ENCODE data around the gene GCC1. TPM values are rescaled to one million over a fixed set of nuclear protein-coding genes. Genes with fewer than 3 reads are reported as not detected.

GCC1 gene
- total and polyA plus RNA-seq, 4 donors: 5.5 to 13.6 (median 10.2) TPM

DNA sequence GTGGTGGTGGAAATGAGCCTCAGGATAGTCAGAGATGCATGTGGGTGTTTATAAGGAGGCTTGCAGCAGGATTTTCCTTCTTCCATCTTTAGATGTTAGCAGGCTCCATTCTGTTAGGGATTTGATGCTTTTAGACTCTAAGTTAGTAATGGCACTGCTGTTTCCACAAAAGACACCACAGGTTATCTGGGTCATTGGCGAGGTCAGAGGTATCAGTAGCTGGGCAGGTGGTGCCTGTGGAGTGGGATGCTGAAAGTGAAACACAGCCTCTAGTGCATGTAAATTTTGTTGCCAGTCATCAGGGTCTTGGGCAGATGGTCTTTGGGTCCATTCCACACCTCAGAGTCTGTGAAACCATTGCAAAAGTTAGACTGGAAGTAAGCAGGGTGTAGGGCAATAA lies 33.4 kb upstream of the GCC1 start:
- H3K4me1 ChIP-seq (ENCODE audit: control insufficient read depth in 1 of 2, insufficient read depth in 2 of 2, low read length in 2 of 2): no peaks in the 10 kb centered on the region
- H3K9me3 ChIP-seq (ENCODE audit: control insufficient read depth, low read length): no peaks in the 10 kb centered on the region
- H3K36me3 ChIP-seq (ENCODE audit: control insufficient read depth in 1 of 2, insufficient read depth in 2 of 2, low read length in 1 of 2): no peaks in the 10 kb centered on the region
- intact Hi-C loops (cut with DNase I): no loop called here
- H3K4me3 ChIP-seq (ENCODE audit: low read length in 2 of 2): no peak overlapping the region
- H3K27ac ChIP-seq (ENCODE audit: low read depth in 1 of 2, low read length in 2 of 2): no peak overlapping the region
- peaks cover 0 to 3% of the 10 kb centered on the region in 2 donors for H3K27me3 ChIP-seq (ENCODE audit: control insufficient read depth in 1 of 2, insufficient read depth in 2 of 2, low read length in 1 of 2)
- WGBS, 2 donors: 67 to 70% methylated on average over 1 of the region's 1 CpG
- DNase-seq (no peak), ATAC-seq (ENCODE audit: low FRiP score) (no peak)

- Histone ChIP-seq H3K4me3 (ENCODE audit: low read length in 2 of 2) (no peak within 1 kb of the TSS), H3K4me1 (ENCODE audit: control insufficient read depth in 1 of 2, insufficient read depth in 2 of 2, low read length in 2 of 2) (no peaks in the 10 kb centered on the region), H3K9me3 (ENCODE audit: control insufficient read depth, low read length) (no peaks in the 10 kb centered on the region), H3K27me3 (ENCODE audit: control insufficient read depth in 1 of 2, insufficient read depth in 2 of 2, low read length in 1 of 2) (peaks cover 0 to 3% of the 10 kb centered on the region in 2 donors), H3K36me3 (ENCODE audit: control insufficient read depth in 1 of 2, insufficient read depth in 2 of 2, low read length in 1 of 2) (no peaks in the 10 kb centered on the region), H3K27ac (ENCODE audit: low read depth in 1 of 2, low read length in 2 of 2) (no peak within 1 kb of the TSS)
- intact Hi-C loops (cut with DNase I): no loop called here
- DNase-seq (no peak), ATAC-seq (ENCODE audit: low FRiP score) (no peak)
- 50 to 52% methylated on average over 2 of the region's 2 CpGs for WGBS, 2 donors
These were observed 32.6 kb upstream of the GCC1 start, which contains the start of gene PAX4 for GRCh38 chr7:127618042-127618441. PAX4 (minus strand) TSS chr7:127618142; CDS start chr7:127615928, 2,214 bp downstream.

GRCh38 chr7:127616724-127617123 lies 31.3 kb upstream of the GCC1 start:
- ATAC-seq (ENCODE audit: low FRiP score) (no peak), DNase-seq (no peak)
- intact Hi-C loops (cut with DNase I): no loop called here
- peaks cover 0 to 3% of the 10 kb centered on the region in 2 donors for H3K27me3 ChIP-seq (ENCODE audit: control insufficient read depth in 1 of 2, insufficient read depth in 2 of 2, low read length in 1 of 2)
- 87 to 89% methylated on average over 5 of the region's 5 CpGs for WGBS, 2 donors
- H3K36me3 ChIP-seq (ENCODE audit: control insufficient read depth in 1 of 2, insufficient read depth in 2 of 2, low read length in 1 of 2): no peaks in the 10 kb centered on the region
- H3K4me3 ChIP-seq (ENCODE audit: low read length in 2 of 2): no peak overlapping the region
- H3K9me3 ChIP-seq (ENCODE audit: control insufficient read depth, low read length): no peaks in the 10 kb centered on the region
- no peak overlapping the region for H3K27ac ChIP-seq (ENCODE audit: low read depth in 1 of 2, low read length in 2 of 2)
- no peaks in the 10 kb centered on the region for H3K4me1 ChIP-seq (ENCODE audit: control insufficient read depth in 1 of 2, insufficient read depth in 2 of 2, low read length in 2 of 2)

DNA sequence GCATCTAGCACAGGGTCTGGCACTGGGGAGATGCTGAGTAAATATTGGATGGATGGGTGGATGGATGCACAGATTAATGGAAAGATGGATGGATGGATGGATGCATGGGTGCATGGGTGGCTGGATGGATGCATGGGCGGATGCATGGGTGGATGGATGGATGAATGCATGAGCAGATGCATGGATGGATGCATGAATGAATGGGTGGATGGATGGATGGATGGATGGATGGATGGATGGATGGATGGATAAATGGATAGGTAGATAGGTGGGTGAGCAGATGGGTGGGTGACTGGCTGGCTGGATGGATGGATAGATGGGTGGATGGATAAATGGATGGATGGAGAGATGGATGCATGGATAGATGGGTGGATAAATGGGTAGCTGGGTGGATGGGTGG lies 26.9 kb upstream of the GCC1 start:
- DNase-seq (no peak), ATAC-seq (ENCODE audit: low FRiP score) (no peak)
- WGBS, 2 donors: 90 to 92% methylated on average over 1 of the region's 1 CpG
- no peak overlapping the region for H3K4me3 ChIP-seq (ENCODE audit: low read length in 2 of 2)
- H3K27ac ChIP-seq (ENCODE audit: low read depth in 1 of 2, low read length in 2 of 2): no peak overlapping the region
- H3K9me3 ChIP-seq (ENCODE audit: control insufficient read depth, low read length): peaks cover 1% of the 10 kb centered on the region
- intact Hi-C loops (cut with DNase I): no loop called here
- peaks cover 0 to 2% of the 10 kb centered on the region in 2 donors for H3K27me3 ChIP-seq (ENCODE audit: control insufficient read depth in 1 of 2, insufficient read depth in 2 of 2, low read length in 1 of 2)
- no peaks in the 10 kb centered on the region for H3K36me3 ChIP-seq (ENCODE audit: control insufficient read depth in 1 of 2, insufficient read depth in 2 of 2, low read length in 1 of 2)
- H3K4me1 ChIP-seq (ENCODE audit: control insufficient read depth in 1 of 2, insufficient read depth in 2 of 2, low read length in 2 of 2): no peaks in the 10 kb centered on the region

GRCh38 chr7:127609297-127609696 lies 23.9 kb upstream of the GCC1 start:
- intact Hi-C loops (cut with DNase I): no loop called here
- peaks cover 0 to 2% of the 10 kb centered on the region in 2 donors for H3K27me3 ChIP-seq (ENCODE audit: control insufficient read depth in 1 of 2, insufficient read depth in 2 of 2, low read length in 1 of 2)
- 88 to 92% methylated on average over 6 of the region's 6 CpGs for WGBS, 2 donors

GRCh38 chr7:127608446-127608845 lies 23.1 kb upstream of the GCC1 start:
- ATAC-seq (ENCODE audit: low FRiP score) (no peak), DNase-seq (no peak)
- peaks cover 1% of the 10 kb centered on the region for H3K9me3 ChIP-seq (ENCODE audit: control insufficient read depth, low read length)
- no peaks in the 10 kb centered on the region for H3K4me1 ChIP-seq (ENCODE audit: control insufficient read depth in 1 of 2, insufficient read depth in 2 of 2, low read length in 2 of 2)
- H3K36me3 ChIP-seq (ENCODE audit: control insufficient read depth in 1 of 2, insufficient read depth in 2 of 2, low read length in 1 of 2): no peaks in the 10 kb centered on the region
- no peak overlapping the region for H3K27ac ChIP-seq (ENCODE audit: low read depth in 1 of 2, low read length in 2 of 2)
- WGBS, 2 donors: 90 to 94% methylated on average over 6 of the region's 6 CpGs
- no peak overlapping the region for H3K4me3 ChIP-seq (ENCODE audit: low read length in 2 of 2)
- H3K27me3 ChIP-seq (ENCODE audit: control insufficient read depth in 1 of 2, insufficient read depth in 2 of 2, low read length in 1 of 2): peaks cover 0 to 2% of the 10 kb centered on the region in 2 donors
- intact Hi-C loops (cut with DNase I): no loop called here

More at GRCh38 chr7:127609297-127609696, 23.9 kb upstream of the GCC1 start:
- Histone ChIP-seq H3K27ac (ENCODE audit: low read depth in 1 of 2, low read length in 2 of 2) (no peak overlapping the region), H3K4me3 (ENCODE audit: low read length in 2 of 2) (no peak overlapping the region), H3K36me3 (ENCODE audit: control insufficient read depth in 1 of 2, insufficient read depth in 2 of 2, low read length in 1 of 2) (no peaks in the 10 kb centered on the region), H3K9me3 (ENCODE audit: control insufficient read depth, low read length) (peaks cover 1% of the 10 kb centered on the region), H3K4me1 (ENCODE audit: control insufficient read depth in 1 of 2, insufficient read depth in 2 of 2, low read length in 2 of 2) (no peaks in the 10 kb centered on the region)
- ATAC-seq (ENCODE audit: low FRiP score) (no peak), DNase-seq (no peak)

GRCh38 chr7:127600885-127601284 lies 15.5 kb upstream of the GCC1 start:
- H3K4me3 ChIP-seq (ENCODE audit: low read length in 2 of 2): no peak overlapping the region
- H3K36me3 ChIP-seq (ENCODE audit: control insufficient read depth in 1 of 2, insufficient read depth in 2 of 2, low read length in 1 of 2): no peaks in the 10 kb centered on the region
- H3K9me3 ChIP-seq (ENCODE audit: control insufficient read depth, low read length): no peaks in the 10 kb centered on the region
- 75 to 84% methylated on average over 3 of the region's 3 CpGs for WGBS, 2 donors
- H3K4me1 ChIP-seq (ENCODE audit: control insufficient read depth in 1 of 2, insufficient read depth in 2 of 2, low read length in 2 of 2): no peaks in the 10 kb centered on the region
- DNase-seq (no peak), ATAC-seq (ENCODE audit: low FRiP score) (no peak)
- intact Hi-C loops (cut with DNase I): no loop called here
- H3K27ac ChIP-seq (ENCODE audit: low read depth in 1 of 2, low read length in 2 of 2): no peak overlapping the region
- H3K27me3 ChIP-seq (ENCODE audit: control insufficient read depth in 1 of 2, insufficient read depth in 2 of 2, low read length in 1 of 2): no peaks in the 10 kb centered on the region

GRCh38 chr7:127598318-127598717 lies 12.9 kb upstream of the GCC1 start:
- Histone ChIP-seq H3K36me3 (ENCODE audit: control insufficient read depth in 1 of 2, insufficient read depth in 2 of 2, low read length in 1 of 2) (no peaks in the 10 kb centered on the region), H3K27me3 (ENCODE audit: control insufficient read depth in 1 of 2, insufficient read depth in 2 of 2, low read length in 1 of 2) (no peaks in the 10 kb centered on the region), H3K4me1 (ENCODE audit: control insufficient read depth in 1 of 2, insufficient read depth in 2 of 2, low read length in 2 of 2) (no peaks in the 10 kb centered on the region), H3K4me3 (ENCODE audit: low read length in 2 of 2) (no peak overlapping the region), H3K9me3 (ENCODE audit: control insufficient read depth, low read length) (no peaks in the 10 kb centered on the region), H3K27ac (ENCODE audit: low read depth in 1 of 2, low read length in 2 of 2) (no peak overlapping the region)
- intact Hi-C loops (cut with DNase I): no loop called here
- ATAC-seq (ENCODE audit: low FRiP score) (no peak), DNase-seq (no peak)
- 61 to 71% methylated on average over 6 of the region's 6 CpGs for WGBS, 2 donors

GRCh38 chr7:127595737-127596136 lies 10.3 kb upstream of the GCC1 start:
- Histone ChIP-seq H3K27me3 (ENCODE audit: control insufficient read depth in 1 of 2, insufficient read depth in 2 of 2, low read length in 1 of 2) (no peaks in the 10 kb centered on the region), H3K4me3 (ENCODE audit: low read length in 2 of 2) (no peak overlapping the region), H3K9me3 (ENCODE audit: control insufficient read depth, low read length) (no peaks in the 10 kb centered on the region), H3K4me1 (ENCODE audit: control insufficient read depth in 1 of 2, insufficient read depth in 2 of 2, low read length in 2 of 2) (no peaks in the 10 kb centered on the region), H3K27ac (ENCODE audit: low read depth in 1 of 2, low read length in 2 of 2) (no peak overlapping the region), H3K36me3 (ENCODE audit: control insufficient read depth in 1 of 2, insufficient read depth in 2 of 2, low read length in 1 of 2) (peaks cover 0 to 2% of the 10 kb centered on the region in 2 donors)
- intact Hi-C loops (cut with DNase I): no loop called here
- no peak for DNase-seq
- no peak for ATAC-seq (ENCODE audit: low FRiP score)
- 91 to 95% methylated on average over 5 of the region's 5 CpGs for WGBS, 2 donors
